WTC11 (cell line): ENCODE data around the gene DOC2A. TPM values are rescaled to one million over a fixed set of nuclear protein-coding genes. Genes with fewer than 3 reads are reported as not detected.
"Not testable (repeated sequence)": the region's sequence is repeated elsewhere in the genome, so short reads cannot be mapped to it uniquely, and the experiment has no call there.

ENCODE experiments used
- ATAC-seq: fragments of 200-7000 bp; cut with Tn5 transposase; 2 replicates; pipeline ENCODE4 v1.10.0; 2021; ENCODE audit warnings: mild to moderate bottlenecking, moderate library complexity
- CTCF ChIA-PET: fragments of 300-600 bp; sonication (Branson Sonifier 250); formaldehyde crosslinking; loops from one replicate; lab custom pipeline; 2021; ENCODE audit warnings: antibody characterized with exemption; lab: Charles Lee
- POLR2A ChIA-PET: fragments of 350-600 bp; sonication (Branson Sonifier 250); formaldehyde crosslinking; loops from one replicate; lab custom pipeline; 2021; ENCODE audit warnings: antibody characterized with exemption; lab: Charles Lee
- DNase-seq: peaks from one replicate; pipeline ENCODE4 v3.0.0; 2021; ENCODE audit warnings: low spot score
- H3K27ac Mint-ChIP-seq: 2 replicates; pipeline ENCODE4 v1.8.0; 2021; ENCODE audit warnings: mixed read lengths
- H3K27me3 Mint-ChIP-seq: 2 replicates; pipeline ENCODE4 v1.8.0; 2021; ENCODE audit warnings: low read depth, mild to moderate bottlenecking, moderate library complexity, mixed read lengths
- H3K36me3 Mint-ChIP-seq: 2 replicates; pipeline ENCODE4 v1.8.0; 2021; ENCODE audit warnings: mixed read lengths
- H3K4me1 Mint-ChIP-seq: 2 replicates; pipeline ENCODE4 v1.8.0; 2022; ENCODE audit warnings: mixed read lengths
- H3K4me3 Mint-ChIP-seq: 2 replicates; pipeline ENCODE4 v1.8.0; 2021; ENCODE audit warnings: mild to moderate bottlenecking, moderate library complexity, mixed read lengths
- H3K9me3 Mint-ChIP-seq: 2 replicates; pipeline ENCODE4 v1.8.0; 2021; ENCODE audit warnings: mixed read lengths
- CBFB ChIP-seq: sonication (generic); formaldehyde crosslinking; IDR thresholded peaks from 2 replicates; pipeline ENCODE4 v1.8.1; 2022; ENCODE audit warnings: mild to moderate bottlenecking, low read depth, missing genetic modification reagents
- CREM ChIP-seq: sonication (generic); formaldehyde crosslinking; IDR thresholded peaks from 2 replicates; pipeline ENCODE4 v1.8.1; 2022; ENCODE audit warnings: mild to moderate bottlenecking, missing genetic modification reagents, moderate library complexity
- FOXK1 ChIP-seq: sonication (generic); formaldehyde crosslinking; IDR thresholded peaks from 2 replicates; pipeline ENCODE4 v1.8.0; 2022; ENCODE audit warnings: mild to moderate bottlenecking, moderate library complexity, missing genetic modification reagents
- GTF2I ChIP-seq: fragments of 250-450 bp; sonication (Bioruptor Pico); conservative IDR thresholded peaks from 2 replicates; pipeline ENCODE4 v1.4.0; 2021; ENCODE audit warnings: mild to moderate bottlenecking
- HMGA2 ChIP-seq: fragments of 250-450 bp; sonication (Bioruptor Pico); IDR thresholded peaks from 2 replicates; pipeline ENCODE4 v1.4.0; 2021; ENCODE audit warnings: mild to moderate bottlenecking, moderate library complexity
- OVOL2 ChIP-seq: fragments of 250-450 bp; sonication (Bioruptor Pico); IDR thresholded peaks from 2 replicates; pipeline ENCODE4 v1.9.0; 2021; ENCODE audit warnings: mild to moderate bottlenecking, borderline replicate concordance
- RELA ChIP-seq: sonication (generic); formaldehyde crosslinking; IDR thresholded peaks from 2 replicates; pipeline ENCODE4 v1.8.1; 2022; ENCODE audit warnings: missing genetic modification reagents, mild to moderate bottlenecking, borderline replicate concordance
- TCF7 ChIP-seq: sonication (generic); formaldehyde crosslinking; IDR thresholded peaks from 2 replicates; pipeline ENCODE4 v1.8.0; 2022; ENCODE audit warnings: mild to moderate bottlenecking, low read depth, missing genetic modification reagents, moderate library complexity
- TEAD1 ChIP-seq: sonication (generic); formaldehyde crosslinking; IDR thresholded peaks from 2 replicates; pipeline ENCODE4 v1.8.0; 2022; ENCODE audit warnings: mild to moderate bottlenecking, missing genetic modification reagents
- TP53 ChIP-seq: sonication (generic); formaldehyde crosslinking; IDR thresholded peaks from 2 replicates; pipeline ENCODE4 v1.8.1; 2023; ENCODE audit warnings: mild to moderate bottlenecking, missing genetic modification reagents
- ZNF396 ChIP-seq: fragments of 250-450 bp; sonication (Bioruptor Pico); IDR thresholded peaks from 2 replicates; pipeline ENCODE4 v1.8.0; 2021; ENCODE audit warnings: mild to moderate bottlenecking, moderate library complexity, borderline replicate concordance
- ZNF416 ChIP-seq: fragments of 250-450 bp; sonication (Bioruptor Pico); IDR thresholded peaks from 2 replicates; pipeline ENCODE4 v1.9.0; 2021; ENCODE audit warnings: mild to moderate bottlenecking, inconsistent platforms
- ZNF671 ChIP-seq: fragments of 250-450 bp; sonication (Bioruptor Pico); IDR thresholded peaks from 2 replicates; pipeline ENCODE4 v1.8.0; 2021; ENCODE audit warnings: mild to moderate bottlenecking
- total RNA-seq: library from RNA; stranded (reverse); gene quantifications from 3 replicates; pipeline ENCODE4 v1.2.3, GENCODE V29; 2021
- TF ChIP-seq, protein P1 (sequence below): sonication (generic); formaldehyde crosslinking; IDR thresholded peaks from 2 replicates; pipeline ENCODE4 v1.8.1; 2023; ENCODE audit warnings: mild to moderate bottlenecking, missing genetic modification reagents, moderate library complexity
- TF ChIP-seq, protein P2 (sequence below): fragments of 250-450 bp; sonication (Bioruptor Pico); IDR thresholded peaks from 2 replicates; pipeline ENCODE4 v1.9.0; 2021; ENCODE audit warnings: moderate library complexity, mild to moderate bottlenecking, inconsistent platforms, borderline replicate concordance
- TF ChIP-seq, protein P3 (sequence below): fragments of 250-450 bp; sonication (Bioruptor Pico); IDR thresholded peaks from 2 replicates; pipeline ENCODE4 v1.8.0; 2021; ENCODE audit warnings: mild to moderate bottlenecking
- TF ChIP-seq, protein P4 (sequence below): sonication (generic); formaldehyde crosslinking; conservative IDR thresholded peaks from 2 replicates; pipeline ENCODE4 v1.8.1; 2023; ENCODE audit warnings: mild to moderate bottlenecking, low read depth, missing genetic modification reagents, moderate library complexity
- TF ChIP-seq, protein P5 (sequence below): fragments of 250-450 bp; sonication (Bioruptor Pico); conservative IDR thresholded peaks from 2 replicates; pipeline ENCODE4 v1.9.0; 2021; ENCODE audit warnings: mild to moderate bottlenecking

The DOC2A gene
- total RNA-seq, 1 experiment from 2014 or later: 10.8 TPM

DNA sequence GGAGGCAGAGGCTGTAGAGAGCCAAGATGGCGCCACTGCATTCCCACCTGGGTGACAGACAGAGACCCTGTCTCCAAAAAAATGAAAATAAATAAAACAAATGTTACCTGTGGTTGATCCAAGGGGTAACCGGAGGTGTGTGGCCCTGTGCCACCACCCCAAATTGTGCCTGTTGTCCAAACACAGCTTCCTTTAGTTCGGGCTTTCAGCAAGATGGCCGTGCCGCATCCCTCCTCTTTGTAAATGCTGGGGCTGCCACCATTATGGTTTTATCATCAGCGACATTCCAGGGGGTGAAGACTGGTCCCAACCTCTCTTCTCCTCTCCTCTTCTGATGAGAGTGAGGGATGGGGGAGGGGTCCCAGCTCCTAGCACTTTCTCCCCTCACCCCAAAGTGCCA lies 12.1 kb upstream of the DOC2A start, which contains the start of gene C16orf92:
TSS of gene C16orf92 (plus strand) at position 312 of the 400 bp plus-strand sequence. CDS start 143 bp downstream, outside the sequence.
- ATAC-seq: no peak
- TF ChIP-seq OVOL2: no peak
- TF ChIP-seq, all 79 proteins: peak for 0
- no peaks in the 10 kb centered on the region for H3K36me3 Mint-ChIP-seq
- ChIA-PET POLR2A (no interaction called here), CTCF (interaction anchor here (0.6 to 2.3 kb wide), 5 partner anchors 9 to 346 kb away, joined by 3 to 17 read pairs (median 6); partner anchors contain the start of gene TLCD3B)
- peaks cover 9% of the 10 kb centered on the region for H3K4me1 Mint-ChIP-seq
- no peak within 1 kb of the TSS for H3K4me3 Mint-ChIP-seq
- no peaks in the 10 kb centered on the region for H3K27me3 Mint-ChIP-seq
- no peak within 1 kb of the TSS; the same call in 1 of the 2 replicates for H3K27ac Mint-ChIP-seq
- no peaks in the 10 kb centered on the region for H3K9me3 Mint-ChIP-seq
- no peak for DNase-seq

DNA sequence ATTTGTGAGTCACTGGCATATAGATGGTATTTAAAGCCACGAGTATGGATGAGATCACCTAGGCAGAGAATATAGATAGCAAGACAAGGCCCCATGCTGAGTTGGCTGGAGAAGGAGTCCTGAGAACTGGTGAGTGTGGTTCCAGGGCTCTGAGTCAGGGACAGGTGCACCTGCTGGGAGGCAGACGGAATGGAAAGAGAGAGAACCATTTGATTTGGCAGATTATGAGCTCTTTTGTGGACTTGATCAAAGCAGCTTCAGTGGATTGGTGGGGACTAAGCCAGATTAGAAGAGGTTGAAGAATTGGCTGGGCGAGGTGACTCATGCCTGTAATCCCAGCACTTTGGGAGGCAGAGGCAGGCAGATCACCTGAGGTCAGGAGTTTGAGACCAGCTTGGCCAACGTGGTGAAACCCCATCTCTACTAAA lies 7.9 kb upstream of the DOC2A start:
- TF ChIP-seq ZNF416 (CRISPR knock-in tag) (no peak), GTF2I (CRISPR knock-in tag) (no peak), FOXK1 (CRISPR knock-in tag) (no peak)
- Mint-ChIP-seq H3K4me1 (peaks cover 3% of the 10 kb centered on the region; the same call in 1 of the 2 replicates), H3K36me3 (peaks cover 4% of the 10 kb centered on the region; the same call in 1 of the 2 replicates), H3K4me3 (no peak overlapping the region), H3K27ac (no peak overlapping the region), H3K27me3 (no peaks in the 10 kb centered on the region), H3K9me3 (peaks cover 4% of the 10 kb centered on the region; the same call in 1 of the 2 replicates)
- ATAC-seq: no peak
- DNase-seq: no peak
- ChIA-PET CTCF (interaction anchor here (1.0 to 4.3 kb wide), 2 partner anchors 13 to 318 kb away, joined by 4 to 13 read pairs; no protein-coding TSS in a partner anchor), POLR2A (interaction anchor here (0.6 kb wide), 1 partner anchor 1063 kb away, joined by 3 read pairs; no protein-coding TSS in a partner anchor)

DNA sequence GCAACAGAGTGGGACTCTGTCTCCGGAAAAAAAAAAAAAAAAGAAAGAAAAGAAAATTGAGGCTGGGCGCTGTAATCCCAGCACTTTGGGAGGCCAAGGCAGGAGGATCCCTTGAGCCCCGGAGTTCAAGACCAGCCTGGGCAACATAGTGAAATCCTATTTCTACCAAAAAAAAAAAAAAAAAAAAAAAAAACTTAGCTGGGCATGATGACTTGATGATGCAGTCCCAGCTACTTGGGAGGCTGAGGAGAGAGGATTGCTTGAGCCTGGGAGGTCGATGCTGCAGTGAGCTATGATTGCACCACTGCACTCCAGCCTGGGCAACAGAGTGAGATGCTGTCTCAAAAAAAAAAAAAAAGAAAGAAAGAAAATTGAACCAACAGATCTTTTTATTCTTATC lies 7.1 kb upstream of the DOC2A start:
- ChIA-PET CTCF (interaction anchor here (0.6 to 4.3 kb wide), 4 partner anchors 10 to 78 kb away, joined by 3 to 13 read pairs (median 3); partner anchors contain the start of gene YPEL3), POLR2A (interaction anchor here (0.6 to 1.2 kb wide), 2 partner anchors 9 to 1063 kb away, joined by 3 to 5 read pairs; no protein-coding TSS in a partner anchor)
- not testable (repeated sequence) for H3K27me3 Mint-ChIP-seq, H3K27ac Mint-ChIP-seq, ATAC-seq, H3K4me1 Mint-ChIP-seq, H3K4me3 Mint-ChIP-seq, H3K9me3 Mint-ChIP-seq, H3K36me3 Mint-ChIP-seq, DNase-seq

DNA sequence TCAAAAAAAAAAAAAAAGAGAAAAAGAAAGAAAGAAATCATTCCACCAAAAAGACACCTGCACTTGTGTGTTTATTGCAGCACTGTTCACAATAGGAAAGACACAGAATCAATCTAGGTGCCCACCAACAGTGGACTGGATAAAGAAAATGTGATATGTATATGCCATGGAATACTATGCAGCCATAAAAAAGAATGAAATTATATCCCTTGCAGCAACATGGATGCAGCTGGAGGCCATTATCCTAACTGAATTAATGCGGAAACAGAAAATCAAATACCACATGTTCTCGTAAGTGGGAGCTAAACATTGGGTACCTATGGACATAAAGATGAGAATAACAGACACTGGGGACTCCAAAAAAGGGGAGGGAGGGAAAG lies 6.4 kb upstream of the DOC2A start:
- Mint-ChIP-seq H3K4me3 (no peak overlapping the region), H3K9me3 (peaks cover 4% of the 10 kb centered on the region; the same call in 1 of the 2 replicates), H3K4me1 (peaks cover 4% of the 10 kb centered on the region), H3K27ac (no peak overlapping the region), H3K27me3 (peaks cover 7% of the 10 kb centered on the region), H3K36me3 (peaks cover 4% of the 10 kb centered on the region; the same call in 1 of the 2 replicates)
- TF ChIP-seq TP53 (CRISPR knock-in tag): no peak
- TF ChIP-seq CREM (CRISPR knock-in tag): no peak
- TF ChIP-seq TCF7 (CRISPR knock-in tag): no peak
- no peak for TF ChIP-seq HMGA2 (CRISPR knock-in tag)
- no peak for TF ChIP-seq RELA
- no peak for TF ChIP-seq CBFB (CRISPR knock-in tag)
- TF ChIP-seq, protein P1, sequence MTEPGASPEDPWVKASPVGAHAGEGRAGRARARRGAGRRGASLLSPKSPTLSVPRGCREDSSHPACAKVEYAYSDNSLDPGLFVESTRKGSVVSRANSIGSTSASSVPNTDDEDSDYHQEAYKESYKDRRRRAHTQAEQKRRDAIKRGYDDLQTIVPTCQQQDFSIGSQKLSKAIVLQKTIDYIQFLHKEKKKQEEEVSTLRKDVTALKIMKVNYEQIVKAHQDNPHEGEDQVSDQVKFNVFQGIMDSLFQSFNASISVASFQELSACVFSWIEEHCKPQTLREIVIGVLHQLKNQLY (CRISPR knock-in tag): no peak
- no peak for TF ChIP-seq ZNF671 (CRISPR knock-in tag)
- TF ChIP-seq, protein P2, sequence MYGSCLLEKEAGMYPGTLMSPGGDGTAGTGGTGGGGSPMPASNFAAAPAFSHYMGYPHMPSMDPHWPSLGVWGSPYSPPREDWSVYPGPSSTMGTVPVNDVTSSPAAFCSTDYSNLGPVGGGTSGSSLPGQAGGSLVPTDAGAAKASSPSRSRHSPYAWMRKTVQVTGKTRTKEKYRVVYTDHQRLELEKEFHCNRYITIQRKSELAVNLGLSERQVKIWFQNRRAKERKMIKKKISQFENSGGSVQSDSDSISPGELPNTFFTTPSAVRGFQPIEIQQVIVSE (CRISPR knock-in tag): no peak
- TF ChIP-seq, protein P3, sequence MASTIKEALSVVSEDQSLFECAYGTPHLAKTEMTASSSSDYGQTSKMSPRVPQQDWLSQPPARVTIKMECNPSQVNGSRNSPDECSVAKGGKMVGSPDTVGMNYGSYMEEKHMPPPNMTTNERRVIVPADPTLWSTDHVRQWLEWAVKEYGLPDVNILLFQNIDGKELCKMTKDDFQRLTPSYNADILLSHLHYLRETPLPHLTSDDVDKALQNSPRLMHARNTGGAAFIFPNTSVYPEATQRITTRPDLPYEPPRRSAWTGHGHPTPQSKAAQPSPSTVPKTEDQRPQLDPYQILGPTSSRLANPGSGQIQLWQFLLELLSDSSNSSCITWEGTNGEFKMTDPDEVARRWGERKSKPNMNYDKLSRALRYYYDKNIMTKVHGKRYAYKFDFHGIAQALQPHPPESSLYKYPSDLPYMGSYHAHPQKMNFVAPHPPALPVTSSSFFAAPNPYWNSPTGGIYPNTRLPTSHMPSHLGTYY (CRISPR knock-in tag): no peak
- TF ChIP-seq, protein P4, sequence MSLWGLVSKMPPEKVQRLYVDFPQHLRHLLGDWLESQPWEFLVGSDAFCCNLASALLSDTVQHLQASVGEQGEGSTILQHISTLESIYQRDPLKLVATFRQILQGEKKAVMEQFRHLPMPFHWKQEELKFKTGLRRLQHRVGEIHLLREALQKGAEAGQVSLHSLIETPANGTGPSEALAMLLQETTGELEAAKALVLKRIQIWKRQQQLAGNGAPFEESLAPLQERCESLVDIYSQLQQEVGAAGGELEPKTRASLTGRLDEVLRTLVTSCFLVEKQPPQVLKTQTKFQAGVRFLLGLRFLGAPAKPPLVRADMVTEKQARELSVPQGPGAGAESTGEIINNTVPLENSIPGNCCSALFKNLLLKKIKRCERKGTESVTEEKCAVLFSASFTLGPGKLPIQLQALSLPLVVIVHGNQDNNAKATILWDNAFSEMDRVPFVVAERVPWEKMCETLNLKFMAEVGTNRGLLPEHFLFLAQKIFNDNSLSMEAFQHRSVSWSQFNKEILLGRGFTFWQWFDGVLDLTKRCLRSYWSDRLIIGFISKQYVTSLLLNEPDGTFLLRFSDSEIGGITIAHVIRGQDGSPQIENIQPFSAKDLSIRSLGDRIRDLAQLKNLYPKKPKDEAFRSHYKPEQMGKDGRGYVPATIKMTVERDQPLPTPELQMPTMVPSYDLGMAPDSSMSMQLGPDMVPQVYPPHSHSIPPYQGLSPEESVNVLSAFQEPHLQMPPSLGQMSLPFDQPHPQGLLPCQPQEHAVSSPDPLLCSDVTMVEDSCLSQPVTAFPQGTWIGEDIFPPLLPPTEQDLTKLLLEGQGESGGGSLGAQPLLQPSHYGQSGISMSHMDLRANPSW (CRISPR knock-in tag): no peak
- no peak for TF ChIP-seq ZNF396 (CRISPR knock-in tag)
- TF ChIP-seq, protein P5, sequence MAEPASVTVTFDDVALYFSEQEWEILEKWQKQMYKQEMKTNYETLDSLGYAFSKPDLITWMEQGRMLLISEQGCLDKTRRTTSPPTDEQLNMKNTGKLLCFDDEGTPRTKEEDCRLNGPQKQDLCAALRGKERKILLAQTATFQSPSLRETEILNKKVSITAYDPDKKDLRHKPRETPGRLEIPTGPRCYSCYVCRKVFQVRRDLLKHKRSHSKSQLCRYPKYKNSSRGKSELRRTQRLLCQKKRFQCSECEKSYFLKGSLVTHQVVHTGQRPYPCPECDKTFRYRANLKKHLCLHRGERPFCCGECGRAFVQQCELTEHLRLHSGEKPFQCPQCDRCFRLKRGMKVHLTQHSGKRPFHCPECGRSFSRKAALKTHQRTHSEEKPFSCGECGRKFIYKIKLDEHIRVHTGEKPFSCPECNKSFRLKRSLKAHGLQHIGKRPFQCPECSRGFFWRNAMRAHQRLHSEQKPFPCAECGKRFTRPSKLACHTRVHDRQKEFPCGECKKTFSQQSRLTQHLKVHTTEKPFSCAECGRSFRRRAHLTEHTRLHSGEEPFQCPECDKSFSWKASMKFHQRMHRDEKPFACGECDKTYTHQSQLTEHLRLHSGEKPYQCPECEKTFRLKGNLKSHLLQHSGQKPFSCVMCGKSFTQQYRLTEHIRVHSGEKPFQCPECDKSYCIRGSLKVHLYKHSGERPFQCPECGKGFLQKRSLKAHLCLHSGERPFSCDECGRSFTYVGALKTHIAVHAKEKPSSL (CRISPR knock-in tag): no peak
- no peak for TF ChIP-seq TEAD1 (CRISPR knock-in tag)
- DNase-seq (no peak), ATAC-seq (no peak)
- POLR2A ChIA-PET: interaction anchor here (1.0 to 1.2 kb wide), 2 partner anchors 9 to 15 kb away, joined by 5 read pairs; no protein-coding TSS in a partner anchor
- CTCF ChIA-PET: interaction anchor here (1.2 to 4.3 kb wide), 2 partner anchors 11 to 15 kb away, joined by 3 to 13 read pairs; no protein-coding TSS in a partner anchor
